Mononuclear cell (primary cell): ENCODE data around the gene CHRNA4. TPM values are rescaled to one million over a fixed set of nuclear protein-coding genes. Genes with fewer than 3 reads are reported as not detected.

Experiments
- H3K27me3 ChIP-seq: 2 replicates; pipeline ENCODE4 v1.6.0; 2011; ENCODE audit warnings: low read length, control low read depth; ENCODE audit not compliant: insufficient read depth
- H3K4me1 ChIP-seq: 2 replicates; pipeline ENCODE4 v1.5.1; 2011; ENCODE audit warnings: mild to moderate bottlenecking, low read length, control low read depth; ENCODE audit not compliant: insufficient read depth
- H3K4me3 ChIP-seq: 2 replicates; pipeline ENCODE4 v1.5.1; 2011; ENCODE audit warnings: mild to moderate bottlenecking, low read length, moderate library complexity
- H3K9me3 ChIP-seq: 2 replicates; pipeline ENCODE4 v1.5.1; 2011; ENCODE audit warnings: low read depth, mild to moderate bottlenecking, control low read depth, low read length
- total RNA-seq: library from RNA; depleted of rRNA; stranded (reverse); fragments of >200 nt; gene quantifications from one replicate; pipeline ENCODE4 v1.2.3, GENCODE V29; 2012

Gene CHRNA4
- total RNA-seq, result not detected

- H3K4me1 ChIP-seq, result no peaks in the 10 kb centered on the region
- no peak within 1 kb of the TSS for H3K4me3 ChIP-seq
- H3K9me3 ChIP-seq, result no peaks in the 10 kb centered on the region
- peaks cover 2% of the 10 kb centered on the region for H3K27me3 ChIP-seq
Measured at GRCh38 chr20:63360850-63361518, at the start of gene CHRNA4. TSS of gene CHRNA4 (minus strand) at chr20:63361349. CDS start at chr20:63361165, 184 bp downstream.

GRCh38 chr20:63409834-63410435 lies 48.8 kb upstream of the CHRNA4 start:
- Histone ChIP-seq H3K4me3 (no peak overlapping the region), H3K9me3 (no peaks in the 10 kb centered on the region), H3K4me1 (no peaks in the 10 kb centered on the region), H3K27me3 (no peaks in the 10 kb centered on the region)

- H3K27me3 ChIP-seq, result no peaks in the 10 kb centered on the region
- no peak overlapping the region for H3K4me3 ChIP-seq
- no peaks in the 10 kb centered on the region for H3K9me3 ChIP-seq
- H3K4me1 ChIP-seq, result no peaks in the 10 kb centered on the region
Measured at GRCh38 chr20:63409066-63409833, 48.1 kb upstream of the CHRNA4 start.

GRCh38 chr20:63408684-63409046 lies 47.5 kb upstream of the CHRNA4 start:
- Histone ChIP-seq H3K4me1 (no peaks in the 10 kb centered on the region), H3K4me3 (no peak overlapping the region), H3K27me3 (no peaks in the 10 kb centered on the region), H3K9me3 (no peaks in the 10 kb centered on the region)

GRCh38 chr20:63407928-63408683 lies 47.0 kb upstream of the CHRNA4 start:
- Histone ChIP-seq H3K27me3 (no peaks in the 10 kb centered on the region), H3K4me3 (no peak overlapping the region), H3K9me3 (no peaks in the 10 kb centered on the region), H3K4me1 (no peaks in the 10 kb centered on the region)

GRCh38 chr20:63406617-63407245 lies 45.6 kb upstream of the CHRNA4 start:
- Histone ChIP-seq H3K4me1 (no peaks in the 10 kb centered on the region), H3K27me3 (no peaks in the 10 kb centered on the region), H3K9me3 (no peaks in the 10 kb centered on the region), H3K4me3 (no peak overlapping the region)

GRCh38 chr20:63406011-63406410 lies 44.9 kb upstream of the CHRNA4 start:
- no peaks in the 10 kb centered on the region for H3K9me3 ChIP-seq
- H3K4me1 ChIP-seq, result no peaks in the 10 kb centered on the region
- H3K4me3 ChIP-seq, result no peak overlapping the region
- H3K27me3 ChIP-seq, result no peaks in the 10 kb centered on the region

- H3K9me3 ChIP-seq, result no peaks in the 10 kb centered on the region
- H3K27me3 ChIP-seq, result no peaks in the 10 kb centered on the region
- no peak overlapping the region for H3K4me3 ChIP-seq
- no peaks in the 10 kb centered on the region for H3K4me1 ChIP-seq
Measured at GRCh38 chr20:63405102-63405730, 44.1 kb upstream of the CHRNA4 start.

GRCh38 chr20:63404129-63405085 lies 43.3 kb upstream of the CHRNA4 start:
- H3K4me1 ChIP-seq, result no peaks in the 10 kb centered on the region
- H3K9me3 ChIP-seq, result no peaks in the 10 kb centered on the region
- H3K27me3 ChIP-seq, result no peaks in the 10 kb centered on the region
- no peak overlapping the region for H3K4me3 ChIP-seq

GRCh38 chr20:63403403-63404105 lies 42.4 kb upstream of the CHRNA4 start:
- H3K4me3 ChIP-seq, result no peak overlapping the region
- no peaks in the 10 kb centered on the region for H3K4me1 ChIP-seq
- H3K9me3 ChIP-seq, result no peaks in the 10 kb centered on the region
- no peaks in the 10 kb centered on the region for H3K27me3 ChIP-seq

- H3K4me1 ChIP-seq, result no peaks in the 10 kb centered on the region
- H3K9me3 ChIP-seq, result no peaks in the 10 kb centered on the region
- no peak overlapping the region for H3K4me3 ChIP-seq
Measured at GRCh38 chr20:63402860-63403220, 41.7 kb upstream of the CHRNA4 start.

GRCh38 chr20:63402181-63402859 lies 41.2 kb upstream of the CHRNA4 start:
- Histone ChIP-seq H3K27me3 (no peaks in the 10 kb centered on the region), H3K9me3 (no peaks in the 10 kb centered on the region)

More at GRCh38 chr20:63402860-63403220, 41.7 kb upstream of the CHRNA4 start:
- no peaks in the 10 kb centered on the region for H3K27me3 ChIP-seq

More at GRCh38 chr20:63402181-63402859, 41.2 kb upstream of the CHRNA4 start:
- H3K4me3 ChIP-seq, result no peak overlapping the region
- no peaks in the 10 kb centered on the region for H3K4me1 ChIP-seq
